NCI-H1105 treated with DMSO at 0.1 percent for 48 hours (cell line): Measurements from ENCODE around the gene FAM72B.
"Not testable (repeated sequence)": the region's sequence is repeated elsewhere in the genome, so short reads cannot be mapped to it uniquely, and the experiment has no call there.

ENCODE experiments used
- DNase-seq: peaks from one replicate; lab custom pipeline; 2025; lab: John Stamatoyannopoulos, UW

FAM72B gene

GRCh38 chr1:121184290-121185127, at the start of gene FAM72B, which contains the start of gene SRGAP2C:
FAM72B (minus strand) TSS chr1:121184340; CDS start chr1:121183489, 851 bp downstream.
SRGAP2C (plus strand) TSS chr1:121184975; CDS start chr1:121187447, 2,472 bp downstream.
- DNase-seq, result peak; percentile 99

- DNase-seq, result not testable (repeated sequence)
These were observed 48.4 kb upstream of the FAM72B start for GRCh38 chr1:121232445-121233125.

- not testable (repeated sequence) for DNase-seq
These were observed 46.5 kb upstream of the FAM72B start for GRCh38 chr1:121230636-121231035.

GRCh38 chr1:121227544-121228330, 43.6 kb upstream of the FAM72B start:
- DNase-seq, result not testable (repeated sequence)

GRCh38 chr1:121226925-121227324, 42.8 kb upstream of the FAM72B start:
- DNase-seq, result not testable (repeated sequence)

GRCh38 chr1:121226295-121226904, 42.3 kb upstream of the FAM72B start:
- not testable (repeated sequence) for DNase-seq

GRCh38 chr1:121224714-121225113, 40.6 kb upstream of the FAM72B start:
- DNase-seq, result not testable (repeated sequence)

- not testable (repeated sequence) for DNase-seq
These were observed 37.6 kb upstream of the FAM72B start for GRCh38 chr1:121221770-121222169.

GRCh38 chr1:121216676-121217075, 32.5 kb upstream of the FAM72B start:
- not testable (repeated sequence) for DNase-seq

- DNase-seq, result not testable (repeated sequence)
These were observed 31.7 kb upstream of the FAM72B start for GRCh38 chr1:121215699-121216417.

- not testable (repeated sequence) for DNase-seq
These were observed 30.5 kb upstream of the FAM72B start for GRCh38 chr1:121214544-121215156.

GRCh38 chr1:121213491-121213890, 29.4 kb upstream of the FAM72B start:
- DNase-seq, result not testable (repeated sequence)

- not testable (repeated sequence) for DNase-seq
These were observed 26.6 kb upstream of the FAM72B start for GRCh38 chr1:121210778-121211177.

GRCh38 chr1:121208375-121208774, 24.2 kb upstream of the FAM72B start:
- DNase-seq, result not testable (repeated sequence)

GRCh38 chr1:121207328-121207727, 23.2 kb upstream of the FAM72B start:
- not testable (repeated sequence) for DNase-seq

- not testable (repeated sequence) for DNase-seq
These were observed 21.9 kb upstream of the FAM72B start for GRCh38 chr1:121205786-121206711.

GRCh38 chr1:121202986-121203385, 18.8 kb upstream of the FAM72B start:
- not testable (repeated sequence) for DNase-seq

GRCh38 chr1:121200985-121201981, 17.1 kb upstream of the FAM72B start:
- not testable (repeated sequence) for DNase-seq
